HG03442 (cell line): Measurements from ENCODE around the gene SCT.

Experiments used
- ATAC-seq: cut with Tn5 transposase; IDR thresholded peaks from one replicate; pipeline ENCODE4 v1.9.1; 2021; ENCODE audit warnings: mild to moderate bottlenecking, moderate library complexity; ENCODE audit not compliant: unreplicated experiment

Gene SCT

DNA sequence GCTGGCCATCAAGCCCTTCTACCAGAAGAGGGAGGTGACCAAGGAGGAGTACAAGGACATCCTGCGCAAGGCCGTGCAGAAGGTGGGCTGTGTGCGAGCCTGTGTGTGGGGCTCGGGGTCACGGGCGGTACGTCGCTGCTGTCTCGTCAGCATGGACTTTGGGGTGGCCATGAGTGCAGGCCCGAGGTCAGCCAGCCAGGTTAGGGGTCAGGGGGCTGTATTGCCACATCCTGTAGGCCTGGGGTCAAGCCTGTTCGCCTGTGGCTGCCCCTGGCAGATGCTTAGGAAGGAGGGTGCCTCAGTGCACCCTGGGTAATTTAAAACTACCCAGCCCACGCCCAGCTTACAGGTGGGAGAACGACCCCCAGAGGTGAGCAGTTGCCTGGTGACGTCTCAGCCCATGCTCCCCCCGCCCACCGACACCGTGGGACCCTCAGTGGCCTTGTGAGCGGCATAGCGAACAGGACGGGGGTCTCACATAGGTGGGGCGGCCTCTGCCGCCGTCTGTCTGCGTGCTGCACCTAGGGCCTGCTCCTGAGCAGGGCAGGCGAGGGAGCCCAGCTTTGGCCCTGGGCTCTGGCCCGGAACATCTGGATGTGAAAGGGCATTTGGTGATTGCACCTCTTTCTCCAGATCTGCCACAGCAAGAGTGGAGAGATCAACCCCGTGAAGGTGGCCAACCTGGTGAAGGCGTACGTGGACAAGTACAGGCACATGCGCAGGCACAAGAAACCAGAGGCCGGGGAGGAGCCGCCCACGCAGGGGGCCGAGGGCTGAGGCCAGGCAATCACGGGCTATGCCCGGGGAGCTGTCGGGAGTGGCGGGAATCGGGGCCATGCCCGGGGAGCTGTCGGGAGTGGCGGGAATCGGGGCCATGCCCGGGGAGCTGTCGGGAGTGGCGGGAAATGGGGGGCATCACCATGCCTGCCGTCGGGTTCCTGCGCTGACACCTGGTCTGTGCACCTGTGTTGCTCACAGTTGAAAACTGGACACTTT is 15.7 kb downstream of the SCT start:
- no peak for ATAC-seq

GRCh38 chr11:610146-610801 is 16.7 kb downstream of the SCT start:
- no peak for ATAC-seq

DNA sequence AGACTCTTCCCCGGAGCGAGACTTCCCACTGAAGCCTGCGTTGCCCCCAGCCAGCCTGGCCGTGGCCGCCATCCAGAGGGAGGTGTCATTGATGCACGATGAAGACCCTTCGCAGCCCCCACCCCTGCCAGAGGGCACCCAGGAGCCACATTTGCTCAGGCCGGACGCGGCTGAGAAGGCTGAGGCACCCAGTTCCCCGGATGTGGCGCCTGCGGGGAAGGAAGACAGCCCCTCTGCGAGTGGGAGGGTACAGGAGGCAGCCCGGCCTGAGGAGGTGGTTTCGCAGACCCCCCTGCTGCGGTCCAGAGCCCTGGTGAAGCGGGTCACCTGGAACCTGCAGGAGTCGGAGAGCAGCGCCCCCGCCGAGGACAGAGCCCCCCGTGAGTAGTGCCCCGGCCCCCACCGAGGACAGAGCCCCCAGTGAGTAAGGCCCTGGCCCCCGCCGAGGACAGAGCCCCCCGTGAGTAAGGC is 17.6 kb downstream of the SCT start:
- no peak for ATAC-seq

GRCh38 chr11:608791-609251 is 18.2 kb downstream of the SCT start:
- no peak for ATAC-seq

DNA sequence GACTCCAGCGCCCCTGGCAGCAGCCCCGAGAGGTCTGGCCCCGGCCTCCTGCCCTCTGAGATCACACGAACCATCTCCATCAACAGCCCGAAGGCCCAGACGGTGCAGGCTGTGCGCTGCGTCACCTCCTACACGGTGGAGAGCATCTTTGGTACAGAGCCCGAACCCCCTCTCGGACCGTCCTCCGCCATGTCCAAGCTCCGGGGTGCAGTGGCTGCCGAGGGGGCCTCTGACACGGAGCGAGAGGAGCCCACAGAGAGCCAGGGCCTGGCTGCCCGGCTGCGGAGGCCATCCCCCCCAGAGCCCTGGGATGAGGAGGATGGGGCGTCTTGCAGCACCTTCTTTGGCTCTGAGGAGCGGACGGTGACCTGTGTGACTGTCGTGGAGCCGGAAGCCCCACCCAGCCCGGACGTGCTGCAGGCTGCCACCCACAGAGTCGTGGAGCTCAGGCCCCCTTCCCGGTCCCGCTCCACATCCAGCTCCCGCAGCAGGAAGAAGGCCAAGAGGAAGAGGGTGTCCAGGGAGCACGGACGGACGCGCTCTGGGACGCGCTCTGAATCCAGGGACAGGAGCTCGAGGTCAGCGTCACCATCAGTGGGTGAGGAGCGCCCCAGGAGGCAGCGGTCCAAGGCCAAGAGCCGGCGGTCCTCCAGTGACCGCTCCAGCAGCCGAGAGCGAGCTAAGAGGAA is 18.9 kb downstream of the SCT start:
- ATAC-seq, result no peak

DNA sequence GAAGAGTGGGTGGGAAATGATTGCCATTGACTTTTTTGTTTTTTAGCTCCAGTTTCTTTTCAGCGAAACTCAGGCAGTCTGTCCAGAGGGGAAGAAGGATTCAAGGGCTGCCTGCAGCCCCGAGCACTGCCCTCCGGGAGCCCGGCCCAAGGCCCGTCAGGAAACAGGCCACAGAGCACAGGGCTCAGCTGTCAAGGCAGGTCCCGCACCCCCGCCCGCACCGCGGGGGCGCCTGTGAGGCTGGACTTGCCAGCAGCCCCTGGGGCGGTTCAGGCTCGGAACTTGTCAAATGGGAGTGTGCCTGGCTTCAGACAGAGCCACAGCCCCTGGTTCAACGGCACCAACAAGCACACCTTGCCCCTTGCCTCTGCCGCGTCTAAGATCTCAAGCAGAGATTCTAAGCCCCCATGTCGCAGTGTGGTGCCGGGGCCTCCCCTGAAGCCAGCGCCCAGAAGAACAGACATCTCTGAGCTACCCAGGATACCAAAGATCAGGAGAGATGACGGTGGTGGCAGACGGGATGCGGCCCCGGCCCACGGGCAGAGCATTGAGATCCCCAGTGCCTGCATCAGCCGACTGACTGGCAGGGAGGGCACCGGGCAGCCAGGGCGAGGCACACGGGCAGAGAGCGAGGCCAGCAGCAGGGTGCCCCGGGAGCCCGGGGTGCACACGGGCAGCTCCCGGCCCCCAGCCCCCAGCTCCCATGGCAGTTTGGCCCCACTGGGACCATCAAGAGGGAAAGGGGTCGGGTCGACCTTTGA is 19.8 kb downstream of the SCT start:
- ATAC-seq, result no peak

DNA sequence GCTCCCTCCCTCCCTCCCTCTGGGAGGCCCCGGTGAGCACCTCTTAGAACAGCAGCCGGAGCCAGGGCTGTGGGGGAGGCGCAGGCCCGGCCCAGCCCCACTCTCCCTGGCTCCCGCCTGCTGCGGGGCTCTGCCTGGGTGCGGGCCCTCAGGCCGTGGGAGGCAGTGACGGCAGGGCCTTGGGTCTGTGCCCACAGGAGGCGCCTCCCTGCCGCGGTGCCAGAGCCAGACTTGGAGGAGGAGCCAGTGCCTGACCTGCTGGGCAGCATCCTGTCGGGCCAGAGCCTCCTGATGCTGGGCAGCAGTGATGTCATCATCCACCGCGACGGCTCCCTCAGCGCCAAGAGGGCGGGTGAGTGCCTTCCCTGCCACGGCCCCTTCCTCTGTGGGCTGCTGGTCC is 20.7 kb downstream of the SCT start:
- ATAC-seq, result no peak

- no peak for ATAC-seq
Observed at GRCh38 chr11:605286-606129, 21.5 kb downstream of the SCT start.

- ATAC-seq, result no peak
Observed at GRCh38 chr11:603154-603553, 23.8 kb downstream of the SCT start.

- no peak for ATAC-seq
Observed at GRCh38 chr11:601573-602245, 25.3 kb downstream of the SCT start.

GRCh38 chr11:598005-598680 is 28.8 kb downstream of the SCT start:
- ATAC-seq, result no peak

GRCh38 chr11:597166-597725 is 29.7 kb downstream of the SCT start:
- no peak for ATAC-seq

- ATAC-seq, result no peak
Observed at GRCh38 chr11:596374-596773, 30.6 kb downstream of the SCT start.

DNA sequence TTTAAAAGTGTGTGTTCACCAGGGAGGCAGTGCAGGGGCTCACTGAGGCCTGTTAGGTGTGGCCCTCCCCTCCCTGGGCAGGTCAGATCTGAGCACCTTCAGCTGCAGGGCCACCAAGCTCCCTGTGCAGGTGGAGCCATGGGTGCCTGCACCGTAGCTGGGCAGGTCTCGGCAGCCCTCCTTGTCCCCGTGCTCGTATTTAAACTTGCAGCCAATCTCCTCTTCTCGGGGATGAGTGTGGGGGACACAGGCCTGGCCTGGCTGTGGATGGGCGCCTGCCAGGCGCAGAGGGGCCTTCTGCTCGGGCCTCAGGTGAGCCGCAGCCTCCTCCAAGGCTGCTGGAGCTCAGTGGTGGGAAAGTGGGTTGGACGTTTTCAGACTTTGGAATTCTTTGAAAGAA is 31.6 kb downstream of the SCT start:
- no peak for ATAC-seq

DNA sequence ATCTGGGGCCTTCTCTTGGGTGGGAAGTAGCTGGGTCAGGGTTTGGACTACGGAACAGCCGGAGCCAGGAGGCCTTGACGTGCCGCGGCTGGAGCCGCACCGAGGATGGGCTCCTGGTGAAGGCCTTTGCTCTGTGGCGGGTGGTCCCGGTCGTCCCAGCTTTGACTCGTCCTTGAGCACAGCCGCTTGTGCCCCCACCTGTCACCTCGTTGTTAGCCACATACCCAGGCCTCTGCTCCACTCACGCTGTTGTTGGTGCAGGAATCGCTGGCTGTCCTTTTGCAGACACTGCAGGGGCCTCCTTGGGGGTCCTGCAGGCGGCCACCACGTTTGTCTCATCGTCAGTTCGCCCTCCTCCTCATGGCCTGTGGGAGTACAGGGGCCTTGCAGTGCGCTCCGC is 33.6 kb downstream of the SCT start:
- no peak for ATAC-seq

- ATAC-seq, result no peak
Observed at GRCh38 chr11:592918-593317, 34.1 kb downstream of the SCT start.

GRCh38 chr11:592501-592900 is 34.5 kb downstream of the SCT start:
- no peak for ATAC-seq

DNA sequence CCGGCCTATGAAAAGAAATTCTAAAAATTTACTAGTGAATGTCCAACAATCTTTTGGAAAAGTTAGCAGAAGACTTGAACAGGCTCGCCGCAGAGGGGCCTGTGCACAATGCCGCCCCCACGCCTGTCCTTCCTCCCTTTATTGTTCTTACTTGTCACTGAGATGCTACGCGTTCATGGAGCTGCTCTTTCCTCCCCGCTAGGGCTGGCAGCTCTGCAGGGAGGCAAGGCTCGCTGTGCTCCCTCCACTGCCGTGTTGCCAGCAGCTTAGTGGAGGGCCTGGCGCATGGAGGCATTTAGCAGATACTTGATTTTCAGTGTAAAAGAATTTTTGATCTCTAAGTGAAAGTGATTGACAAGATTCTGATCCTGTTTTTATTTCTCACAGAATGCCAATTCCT is 36.0 kb downstream of the SCT start:
- ATAC-seq, result no peak
